LNCAP (cell line): ENCODE data around the gene ZNF683.

Experiments
- TF ChIP-seq, protein P1 (sequence below): fragments of 450-650 bp; IDR thresholded peaks from 2 replicates; pipeline ENCODE4 v1.5.1; 2017; ENCODE audit warnings: mild to moderate bottlenecking

ZNF683 gene

DNA sequence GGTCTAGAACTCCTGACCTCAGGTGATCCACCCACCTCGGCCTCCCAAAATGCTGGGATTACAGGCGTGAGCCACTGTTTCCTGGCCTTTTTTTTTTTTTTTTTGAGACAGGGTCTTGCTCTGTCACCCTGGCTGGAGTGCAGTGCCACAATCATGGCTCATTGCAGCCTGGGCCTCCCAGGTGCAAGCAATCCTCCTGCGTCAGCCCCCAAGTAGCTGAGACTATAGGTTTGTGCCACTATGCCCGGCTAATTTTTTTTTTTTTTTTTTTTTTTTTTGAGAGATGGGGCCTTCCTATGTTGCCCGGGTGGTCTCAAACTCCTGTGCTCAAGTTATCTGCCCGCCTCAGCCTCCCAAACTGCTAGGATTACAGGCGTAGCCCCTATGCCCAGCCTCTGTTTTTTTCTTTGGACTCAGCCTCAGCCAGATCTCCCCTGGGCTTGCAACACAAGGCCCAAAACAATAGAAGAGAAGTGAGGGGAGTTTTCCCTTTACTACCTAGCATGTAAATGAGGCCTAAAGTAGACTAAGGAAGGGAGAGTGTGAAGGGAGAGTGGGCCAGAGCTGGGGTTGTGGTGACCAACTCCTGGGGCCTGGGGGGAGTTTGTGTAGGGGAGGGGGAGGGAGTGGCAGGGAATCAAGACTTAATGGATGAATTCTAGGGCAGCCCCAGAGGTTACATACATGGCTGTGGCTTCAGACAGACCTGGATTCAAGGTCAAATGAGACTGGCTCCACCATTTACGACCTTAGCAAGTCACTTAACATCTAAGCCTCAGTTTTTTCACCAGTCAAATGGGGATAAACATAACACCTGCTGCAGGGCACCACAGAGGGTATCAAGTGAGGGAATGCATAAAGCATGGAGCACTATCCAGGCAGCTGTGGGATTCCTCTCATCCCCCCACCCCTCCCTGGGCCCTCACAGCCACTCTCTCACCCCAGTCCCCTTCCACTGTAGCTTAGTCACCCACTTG lies 56.4 kb downstream of the ZNF683 start:
- TF ChIP-seq, protein P1, sequence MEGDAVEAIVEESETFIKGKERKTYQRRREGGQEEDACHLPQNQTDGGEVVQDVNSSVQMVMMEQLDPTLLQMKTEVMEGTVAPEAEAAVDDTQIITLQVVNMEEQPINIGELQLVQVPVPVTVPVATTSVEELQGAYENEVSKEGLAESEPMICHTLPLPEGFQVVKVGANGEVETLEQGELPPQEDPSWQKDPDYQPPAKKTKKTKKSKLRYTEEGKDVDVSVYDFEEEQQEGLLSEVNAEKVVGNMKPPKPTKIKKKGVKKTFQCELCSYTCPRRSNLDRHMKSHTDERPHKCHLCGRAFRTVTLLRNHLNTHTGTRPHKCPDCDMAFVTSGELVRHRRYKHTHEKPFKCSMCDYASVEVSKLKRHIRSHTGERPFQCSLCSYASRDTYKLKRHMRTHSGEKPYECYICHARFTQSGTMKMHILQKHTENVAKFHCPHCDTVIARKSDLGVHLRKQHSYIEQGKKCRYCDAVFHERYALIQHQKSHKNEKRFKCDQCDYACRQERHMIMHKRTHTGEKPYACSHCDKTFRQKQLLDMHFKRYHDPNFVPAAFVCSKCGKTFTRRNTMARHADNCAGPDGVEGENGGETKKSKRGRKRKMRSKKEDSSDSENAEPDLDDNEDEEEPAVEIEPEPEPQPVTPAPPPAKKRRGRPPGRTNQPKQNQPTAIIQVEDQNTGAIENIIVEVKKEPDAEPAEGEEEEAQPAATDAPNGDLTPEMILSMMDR, result no peak

DNA sequence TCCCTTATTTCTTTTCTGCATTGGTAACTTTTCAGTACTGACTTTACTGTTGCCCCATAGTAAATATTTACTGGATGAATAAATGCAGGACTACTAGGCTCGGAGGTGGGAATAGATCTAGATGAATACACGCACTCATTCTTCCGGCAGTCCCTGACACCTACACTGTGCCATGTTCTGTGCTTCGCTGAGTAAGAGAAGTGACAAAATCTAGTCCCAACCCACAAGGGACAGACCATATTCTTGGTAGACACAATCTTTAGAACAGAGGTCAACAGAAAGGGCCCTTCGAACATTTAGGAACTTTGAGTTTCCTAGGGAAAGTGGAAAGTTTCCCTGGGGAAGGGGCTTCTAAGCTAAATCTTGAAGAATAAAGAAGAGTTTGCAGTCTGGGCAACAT lies 58.0 kb downstream of the ZNF683 start:
- TF ChIP-seq, protein P1, result no peak
